C4-2B (cell line): ENCODE results near the gene ARL15.

ENCODE experiments used
- ZFX ChIP-seq: fragments of 450-650 bp; IDR thresholded peaks from 2 replicates; pipeline ENCODE4 v1.6.1; 2017
- TF ChIP-seq, protein P1 (sequence below): fragments of 450-650 bp; conservative IDR thresholded peaks from 2 replicates; pipeline ENCODE4 v1.5.1; 2017; ENCODE audit warnings: mild to moderate bottlenecking

DNA sequence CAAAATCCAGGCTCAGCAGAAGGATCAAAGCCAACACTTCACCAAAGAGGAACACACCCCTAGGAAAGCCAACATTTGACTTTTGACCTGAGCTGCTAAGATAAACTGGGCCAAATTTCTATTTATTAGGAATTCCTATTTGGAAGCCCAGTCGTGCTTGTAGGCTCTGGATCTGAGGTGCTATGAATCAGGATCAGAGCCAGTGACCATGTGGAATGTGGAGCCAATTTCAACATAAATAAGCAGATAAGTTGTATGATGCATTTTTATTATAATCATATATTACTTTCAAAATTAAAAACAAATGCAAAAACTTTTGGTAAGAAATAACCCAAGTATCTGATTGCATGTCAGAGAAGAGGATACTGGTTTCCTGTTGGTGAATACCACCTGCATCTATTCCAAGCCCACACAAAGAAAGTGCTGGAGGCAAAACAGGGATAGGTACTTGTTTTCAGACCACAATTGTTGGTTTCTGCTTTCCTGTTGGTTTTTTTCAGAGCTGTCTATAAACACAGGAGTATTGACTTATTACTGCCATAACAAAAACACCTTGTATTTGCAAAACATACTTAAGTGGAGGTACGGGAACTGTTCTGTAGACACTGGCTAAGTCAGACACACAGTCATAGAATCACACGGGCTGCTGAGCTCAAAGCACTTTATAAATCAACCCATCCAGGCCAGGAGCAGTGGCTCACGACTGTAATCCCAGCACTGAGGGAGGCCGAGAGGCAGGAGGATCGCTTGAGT, 52.8 kb downstream of the ARL15 start:
- TF ChIP-seq, protein P1, sequence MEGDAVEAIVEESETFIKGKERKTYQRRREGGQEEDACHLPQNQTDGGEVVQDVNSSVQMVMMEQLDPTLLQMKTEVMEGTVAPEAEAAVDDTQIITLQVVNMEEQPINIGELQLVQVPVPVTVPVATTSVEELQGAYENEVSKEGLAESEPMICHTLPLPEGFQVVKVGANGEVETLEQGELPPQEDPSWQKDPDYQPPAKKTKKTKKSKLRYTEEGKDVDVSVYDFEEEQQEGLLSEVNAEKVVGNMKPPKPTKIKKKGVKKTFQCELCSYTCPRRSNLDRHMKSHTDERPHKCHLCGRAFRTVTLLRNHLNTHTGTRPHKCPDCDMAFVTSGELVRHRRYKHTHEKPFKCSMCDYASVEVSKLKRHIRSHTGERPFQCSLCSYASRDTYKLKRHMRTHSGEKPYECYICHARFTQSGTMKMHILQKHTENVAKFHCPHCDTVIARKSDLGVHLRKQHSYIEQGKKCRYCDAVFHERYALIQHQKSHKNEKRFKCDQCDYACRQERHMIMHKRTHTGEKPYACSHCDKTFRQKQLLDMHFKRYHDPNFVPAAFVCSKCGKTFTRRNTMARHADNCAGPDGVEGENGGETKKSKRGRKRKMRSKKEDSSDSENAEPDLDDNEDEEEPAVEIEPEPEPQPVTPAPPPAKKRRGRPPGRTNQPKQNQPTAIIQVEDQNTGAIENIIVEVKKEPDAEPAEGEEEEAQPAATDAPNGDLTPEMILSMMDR: no peak
- no peak for TF ChIP-seq ZFX
